ENCODE results near the gene CDC42BPA.

GRCh38 chr1:227257964-227258363 is 60.3 kb downstream of the CDC42BPA start:
- no peak for TF ChIP-seq PHF21A (IDR thresholded peaks at IDR 0.05; ENCODE audit: borderline replicate concordance, low read depth)
- no peak for TF ChIP-seq ZBTB43 (CRISPR knock-in tag; IDR thresholded peaks at IDR 0.05)
- no peak for TF ChIP-seq EGR1 (conservative IDR thresholded peaks at IDR 0.05)
- TF ChIP-seq POLR2A (conservative IDR thresholded peaks at IDR 0.05): no peak
